DOHH2 (cell line): ENCODE results near the gene FMNL3.

Source experiments
- H3F3A ChIP-seq: fragments of 200-600 bp; sonication (generic), shearing (Covaris generic); 2 replicates; pipeline ENCODE4 v1.6.0; 2016; ENCODE audit warnings: antibody characterized with exemption, mild to moderate bottlenecking; ENCODE audit not compliant: control insufficient read depth, insufficient read depth
- H3K27ac ChIP-seq: fragments of 200-600 bp; sonication (generic); 2 replicates; pipeline ENCODE4 v1.5.1; 2014; ENCODE audit warnings: low read depth, mild to moderate bottlenecking, low read length, moderate library complexity
- H3K27me3 ChIP-seq: fragments of 200-600 bp; sonication (generic); 2 replicates; pipeline ENCODE4 v1.6.1; 2014; ENCODE audit warnings: mild to moderate bottlenecking, low read length, mixed read lengths; ENCODE audit not compliant: control insufficient read depth
- H3K36me3 ChIP-seq: fragments of 200-600 bp; sonication (generic); 2 replicates; pipeline ENCODE4 v1.6.1; 2014; ENCODE audit warnings: mild to moderate bottlenecking, low read length, moderate library complexity, mixed read lengths; ENCODE audit not compliant: control insufficient read depth
- H3K4me1 ChIP-seq: fragments of 200-600 bp; sonication (generic); 2 replicates; pipeline ENCODE4 v1.6.1; 2014; ENCODE audit warnings: mild to moderate bottlenecking, low read length, mixed read lengths; ENCODE audit not compliant: control insufficient read depth
- H3K4me2 ChIP-seq: fragments of 200-600 bp; sonication (generic); 2 replicates; pipeline ENCODE4 v1.6.0; 2014; ENCODE audit warnings: mild to moderate bottlenecking, low read length, moderate library complexity
- H3K4me3 ChIP-seq: fragments of 200-600 bp; sonication (generic); 2 replicates; pipeline ENCODE4 v1.5.1; 2014; ENCODE audit warnings: mild to moderate bottlenecking, low read length, mixed read lengths
- H3K79me2 ChIP-seq: fragments of 200-600 bp; sonication (generic); 2 replicates; pipeline ENCODE4 v1.6.1; 2014; ENCODE audit warnings: mild to moderate bottlenecking, low read length, mixed read lengths; ENCODE audit not compliant: control insufficient read depth
- H3K9me2 ChIP-seq: fragments of 200-600 bp; sonication (generic); replicated peaks from 2 replicates; pipeline ENCODE4 v1.6.1; 2014; ENCODE audit warnings: mild to moderate bottlenecking, low read length, mixed read lengths; ENCODE audit not compliant: control insufficient read depth
- H3K9me3 ChIP-seq: fragments of 200-600 bp; sonication (generic); 2 replicates; pipeline ENCODE4 v1.6.1; 2014; ENCODE audit warnings: antibody characterized with exemption, low read length, mixed read lengths; ENCODE audit not compliant: control insufficient read depth, insufficient read depth
- H4K20me1 ChIP-seq: fragments of 200-600 bp; sonication (generic); 2 replicates; pipeline ENCODE4 v1.6.0; 2014; ENCODE audit warnings: low read depth, mild to moderate bottlenecking, antibody characterized with exemption, low read length, moderate library complexity; ENCODE audit not compliant: control insufficient read depth, insufficient read depth
- CTCF ChIP-seq: fragments of 200-600 bp; sonication (generic); IDR thresholded peaks from one replicate; pipeline ENCODE4 v1.5.1; 2014; ENCODE audit warnings: antibody characterized with exemption, mild to moderate bottlenecking, low read depth, low read length; ENCODE audit not compliant: poor library complexity, severe bottlenecking
- EZH2phosphoT487 ChIP-seq: fragments of 200-600 bp; sonication (generic); IDR thresholded peaks from 2 replicates; pipeline ENCODE4 v1.6.1; 2017; ENCODE audit warnings: borderline replicate concordance, mild to moderate bottlenecking, antibody characterized with exemption, low read length, moderate library complexity, mixed read lengths

FMNL3 gene

DNA sequence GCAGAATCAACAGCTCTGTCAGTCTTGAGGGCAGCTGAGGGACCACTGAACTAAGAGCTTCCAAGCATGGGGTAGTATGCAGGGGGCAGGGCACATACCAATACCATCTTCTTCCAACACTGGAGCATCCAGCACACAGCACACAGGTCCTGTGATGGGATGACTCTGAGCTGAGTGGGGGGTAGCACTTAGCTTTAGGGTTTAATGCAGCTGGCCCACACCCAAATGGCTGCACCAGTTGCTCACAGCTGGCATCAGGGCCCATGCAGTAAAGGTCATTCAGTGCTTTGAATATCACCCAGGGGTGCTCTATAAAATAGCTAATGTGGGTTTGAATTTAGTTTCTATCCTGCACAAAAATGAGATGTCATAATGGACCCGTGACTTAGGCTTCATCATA, 103.5 kb downstream of the FMNL3 start:
- TF ChIP-seq CTCF (no peak), EZH2phosphoT487 (no peak)
- Histone ChIP-seq H3K4me1 (peaks cover 6% of the 10 kb centered on the region; the same call in 1 of the 2 replicates), H3K27me3 (no peaks in the 10 kb centered on the region), H3F3A (0 out of 2 replicates have a peak, but pooled peaks cover 3% of the 10 kb centered on the region), H3K27ac (no peak overlapping the region), H3K4me2 (no peak overlapping the region), H3K9me3 (no peaks in the 10 kb centered on the region), H3K36me3 (no peaks in the 10 kb centered on the region), H3K9me2 (no peaks in the 10 kb centered on the region), H4K20me1 (no peaks in the 10 kb centered on the region), H3K79me2 (no peaks in the 10 kb centered on the region), H3K4me3 (no peak overlapping the region)

- Histone ChIP-seq H3K4me3 (no peak overlapping the region), H4K20me1 (no peaks in the 10 kb centered on the region), H3F3A (no peaks in the 10 kb centered on the region), H3K9me2 (no peaks in the 10 kb centered on the region), H3K27ac (no peak overlapping the region), H3K4me1 (peaks cover 23% of the 10 kb centered on the region), H3K36me3 (no peaks in the 10 kb centered on the region), H3K27me3 (no peaks in the 10 kb centered on the region), H3K9me3 (no peaks in the 10 kb centered on the region), H3K4me2 (no peak overlapping the region), H3K79me2 (no peaks in the 10 kb centered on the region)
- TF ChIP-seq CTCF, result no peak
- no peak for TF ChIP-seq EZH2phosphoT487
These were observed 107.2 kb downstream of the FMNL3 start for GRCh38 chr12:49599961-49600360.

GRCh38 chr12:49598527-49598926, 108.7 kb downstream of the FMNL3 start:
- no peaks in the 10 kb centered on the region for H3K79me2 ChIP-seq
- H3K27me3 ChIP-seq, result no peaks in the 10 kb centered on the region
- no peak overlapping the region for H3K27ac ChIP-seq
- H3F3A ChIP-seq, result 0 out of 2 replicates have a peak, but pooled peaks cover 3% of the 10 kb centered on the region
- no peaks in the 10 kb centered on the region for H4K20me1 ChIP-seq
- H3K36me3 ChIP-seq, result no peaks in the 10 kb centered on the region
- TF ChIP-seq CTCF, result no peak
- no peak for TF ChIP-seq EZH2phosphoT487
- H3K9me2 ChIP-seq, result no peaks in the 10 kb centered on the region
- peaks cover 20% of the 10 kb centered on the region for H3K4me1 ChIP-seq
- H3K9me3 ChIP-seq, result no peaks in the 10 kb centered on the region
- no peak overlapping the region for H3K4me3 ChIP-seq
- H3K4me2 ChIP-seq, result no peak overlapping the region
